Sigmoid colon (tissue), 7 donors: ENCODE data around the gene OR8K3. TPM values are rescaled to one million over a fixed set of nuclear protein-coding genes. Genes with fewer than 3 reads are reported as not detected.

Source experiments
- DNase-seq: peaks from one replicate; pipeline ENCODE4 v3.0.0-alpha.2; 2019
- H3K27ac ChIP-seq, 4 donors: fragments of 200-600 bp; sonication (generic); one replicate each; pipeline ENCODE4 v1.5.1; 2016 to 2019; ENCODE audit warnings: mild to moderate bottlenecking in 1 of 4
- H3K27me3 ChIP-seq, 3 donors: fragments of 200-600 bp; sonication (generic); one replicate each; pipeline ENCODE4 v1.5.1; 2019; ENCODE audit warnings: mild to moderate bottlenecking in 1 of 3
- H3K36me3 ChIP-seq, 4 donors: fragments of 200-600 bp; sonication (generic); one replicate each; pipeline ENCODE4 v1.5.1; 2016 to 2019
- H3K4me1 ChIP-seq, 4 donors: fragments of 200-600 bp; sonication (generic); one replicate each; pipeline ENCODE4 v1.5.1; 2017 to 2019
- H3K4me3 ChIP-seq, 4 donors: fragments of 200-600 bp; sonication (generic); one replicate each; pipeline ENCODE4 v1.5.1; 2017 to 2019; ENCODE audit warnings: mild to moderate bottlenecking in 2 of 4, moderate library complexity in 1 of 4
- H3K9me3 ChIP-seq, 4 donors: fragments of 200-600 bp in 3 of 4; sonication (generic) in 3 of 4; one replicate each; pipeline versions ENCODE4 v1.5.1 to v1.6.1; 2013 to 2019
- EP300 ChIP-seq, 4 donors: sonication (generic); formaldehyde crosslinking; IDR thresholded peaks; one replicate each; pipeline ENCODE4 v1.6.1; 2017; ENCODE audit warnings: antibody characterized with exemption in 4 of 4
- POLR2A ChIP-seq, 2 donors: fragments of 450-650 bp; IDR thresholded peaks; one replicate each; pipeline ENCODE4 v1.6.1; 2016; ENCODE audit warnings: antibody characterized with exemption in 2 of 2, mild to moderate bottlenecking in 2 of 2, moderate library complexity in 2 of 2
- POLR2AphosphoS5 ChIP-seq, 4 donors: sonication (generic); formaldehyde crosslinking; IDR thresholded peaks; one replicate each; pipeline ENCODE4 v1.6.1; 2017; ENCODE audit warnings: antibody characterized with exemption in 4 of 4
- WGBS, 2 donors: extraction: QIAGEN DNeasy Blood & Tissue Kit; methylation state at CpG; one replicate each; pipeline ENCODE4 v1.1.7; 2013; 5-methylcytosine and 5-hydroxymethylcytosine counted together
- intact Hi-C: fragments of 100-400 bp; cut with DNase I; formaldehyde crosslinking; loops from one replicate; pipeline ENCODE4 v1.15.1; 2023
- polyA plus RNA-seq, 3 donors: library from polyadenylated mRNA; stranded (reverse); fragments of 200-250 nt; gene quantifications; one replicate each; pipeline ENCODE4 v1.2.3, GENCODE V29; 2013
- total RNA-seq, 4 donors: library from RNA; depleted of rRNA; stranded (reverse); fragments of >200 nt; gene quantifications; one replicate each; pipeline ENCODE4 v1.1.0, GENCODE V29; 2016
- TF ChIP-seq, protein P1 (sequence below), 4 experiments: fragments of 450-650 bp in 3 of 4; fragments of 200-600 bp in 1 of 4; IDR thresholded peaks; one replicate each; pipeline ENCODE4 v1.5.1; 2016 to 2019; ENCODE audit warnings: antibody characterized with exemption in 4 of 4, mild to moderate bottlenecking in 3 of 4, moderate library complexity in 2 of 4
- donor health status: healthy with polysubstance abuse.
- donor health status: Bipolar disorder and iron deficiency.
- donor health status: healthy.

Gene OR8K3
- total and polyA plus RNA-seq, 7 donors = not detected

DNA sequence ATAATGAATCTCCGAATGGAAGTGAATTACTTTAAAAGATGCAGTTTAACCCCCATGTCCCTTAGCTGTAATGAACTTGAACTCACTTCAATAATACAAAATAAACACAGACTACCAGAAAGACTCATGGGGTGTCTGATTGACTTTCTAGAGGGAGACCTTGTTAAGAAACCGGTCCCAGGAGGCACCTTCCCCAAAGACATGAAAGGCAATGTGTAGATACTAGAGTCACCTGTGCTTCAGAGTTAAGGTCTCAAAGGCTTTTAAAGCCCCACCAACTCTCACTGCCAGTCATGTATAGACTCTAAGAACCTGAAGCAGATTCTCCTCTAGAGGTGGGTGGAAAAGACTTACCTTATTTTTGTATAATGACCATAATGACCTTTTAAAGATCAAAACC is 39.0 kb downstream of the OR8K3 start, which contains the start of gene OR8J1:
OR8J1 (plus strand) TSS at position 301 of the 400 bp plus-strand sequence. CDS start 5,956 bp downstream, outside the sequence.
- no peak for DNase-seq
- no peak within 1 kb of the TSS for H3K27ac ChIP-seq
- no peaks in the 10 kb centered on the region for H3K27me3 ChIP-seq
- intact Hi-C loops = no loop called here
- TF ChIP-seq, protein P1, sequence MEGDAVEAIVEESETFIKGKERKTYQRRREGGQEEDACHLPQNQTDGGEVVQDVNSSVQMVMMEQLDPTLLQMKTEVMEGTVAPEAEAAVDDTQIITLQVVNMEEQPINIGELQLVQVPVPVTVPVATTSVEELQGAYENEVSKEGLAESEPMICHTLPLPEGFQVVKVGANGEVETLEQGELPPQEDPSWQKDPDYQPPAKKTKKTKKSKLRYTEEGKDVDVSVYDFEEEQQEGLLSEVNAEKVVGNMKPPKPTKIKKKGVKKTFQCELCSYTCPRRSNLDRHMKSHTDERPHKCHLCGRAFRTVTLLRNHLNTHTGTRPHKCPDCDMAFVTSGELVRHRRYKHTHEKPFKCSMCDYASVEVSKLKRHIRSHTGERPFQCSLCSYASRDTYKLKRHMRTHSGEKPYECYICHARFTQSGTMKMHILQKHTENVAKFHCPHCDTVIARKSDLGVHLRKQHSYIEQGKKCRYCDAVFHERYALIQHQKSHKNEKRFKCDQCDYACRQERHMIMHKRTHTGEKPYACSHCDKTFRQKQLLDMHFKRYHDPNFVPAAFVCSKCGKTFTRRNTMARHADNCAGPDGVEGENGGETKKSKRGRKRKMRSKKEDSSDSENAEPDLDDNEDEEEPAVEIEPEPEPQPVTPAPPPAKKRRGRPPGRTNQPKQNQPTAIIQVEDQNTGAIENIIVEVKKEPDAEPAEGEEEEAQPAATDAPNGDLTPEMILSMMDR (IDR thresholded peaks at IDR 0.05) = no peak
- TF ChIP-seq POLR2AphosphoS5 (IDR thresholded peaks at IDR 0.05) (no peak), POLR2A (IDR thresholded peaks at IDR 0.05) (no peak), EP300 (IDR thresholded peaks at IDR 0.05) (no peak)
- H3K4me1 ChIP-seq = no peaks in the 10 kb centered on the region
- WGBS, 2 donors = 45 to 96% methylated on average over 2 of the region's 2 CpGs
- no peaks in the 10 kb centered on the region for H3K36me3 ChIP-seq
- no peaks in the 10 kb centered on the region for H3K9me3 ChIP-seq
- H3K4me3 ChIP-seq = no peak within 1 kb of the TSS

Other genes starting within 250 kb of the OR8K3 start
- gene OR8I2, start 221.8 kb upstream of the OR8K3 start, total RNA-seq = not detected
- not detected for gene OR8I2, start 221.8 kb upstream of the OR8K3 start, polyA plus RNA-seq
- gene OR8H2, start 211.5 kb upstream of the OR8K3 start, total RNA-seq = not detected
- gene OR8H2, start 211.5 kb upstream of the OR8K3 start, polyA plus RNA-seq = not detected
- gene OR8H3, start 192.8 kb upstream of the OR8K3 start, total RNA-seq = not detected
- not detected for gene OR8H3, start 192.8 kb upstream of the OR8K3 start, polyA plus RNA-seq
- not detected for gene OR8J3, start 174.9 kb upstream of the OR8K3 start, total RNA-seq
- not detected for gene OR8J3, start 174.9 kb upstream of the OR8K3 start, polyA plus RNA-seq
- not detected for gene OR8K5, start 154.8 kb upstream of the OR8K3 start, total RNA-seq
- not detected for gene OR8K5, start 154.8 kb upstream of the OR8K3 start, polyA plus RNA-seq
- gene OR5J2, start 138.5 kb upstream of the OR8K3 start, total RNA-seq = not detected
- not detected for gene OR5J2, start 138.5 kb upstream of the OR8K3 start, polyA plus RNA-seq
- gene OR5T2, start 80.9 kb upstream of the OR8K3 start, total RNA-seq = not detected
- not detected for gene OR5T2, start 80.9 kb upstream of the OR8K3 start, polyA plus RNA-seq
- gene OR5T3, start 62.9 kb upstream of the OR8K3 start, total RNA-seq = not detected
- not detected for gene OR5T3, start 62.9 kb upstream of the OR8K3 start, polyA plus RNA-seq
- not detected for gene OR5T1, start 41.0 kb upstream of the OR8K3 start, total RNA-seq
- gene OR5T1, start 41.0 kb upstream of the OR8K3 start, polyA plus RNA-seq = not detected
- gene OR8H1, start 22.9 kb upstream of the OR8K3 start, total RNA-seq = not detected
- not detected for gene OR8H1, start 22.9 kb upstream of the OR8K3 start, polyA plus RNA-seq
- gene OR8K1, start 30.9 kb downstream of the OR8K3 start, total RNA-seq = not detected
- not detected for gene OR8K1, start 30.9 kb downstream of the OR8K3 start, polyA plus RNA-seq
- gene OR8J1, start 39.1 kb downstream of the OR8K3 start, total RNA-seq = not detected
- not detected for gene OR8J1, start 39.1 kb downstream of the OR8K3 start, polyA plus RNA-seq
- gene OR8U1, start 60.5 kb downstream of the OR8K3 start, total RNA-seq = not detected
- gene OR8U1, start 60.5 kb downstream of the OR8K3 start, polyA plus RNA-seq = not detected
- gene OR5AL1, start 97.6 kb downstream of the OR8K3 start, total RNA-seq = not detected
- gene OR5AL1, start 97.6 kb downstream of the OR8K3 start, polyA plus RNA-seq = not detected
- not detected for gene OR5M3, start 158.2 kb downstream of the OR8K3 start, total RNA-seq
- not detected for gene OR5M3, start 158.2 kb downstream of the OR8K3 start, polyA plus RNA-seq
- gene OR5M8, start 176.2 kb downstream of the OR8K3 start, total RNA-seq = not detected
- gene OR5M8, start 176.2 kb downstream of the OR8K3 start, polyA plus RNA-seq = not detected
- gene OR5M11, start 228.1 kb downstream of the OR8K3 start, total RNA-seq = not detected
- gene OR5M11, start 228.1 kb downstream of the OR8K3 start, polyA plus RNA-seq = not detected